ENCODE data around the gene VPS37C. TPM values are rescaled to one million over a fixed set of nuclear protein-coding genes. Genes with fewer than 3 reads are reported as not detected.

VPS37C gene
- total RNA-seq, 1 experiment from 2014 or later, result 19.0 TPM

GRCh38 chr11:61113201-61113600 is 48.0 kb downstream of the VPS37C start:
- Histone ChIP-seq H2BK120ac (ENCODE audit: low read depth, low read length, poor library complexity, severe bottlenecking) (no peak overlapping the region), H3K79me2 (ENCODE audit: insufficient read depth, low read length) (no peaks in the 10 kb centered on the region), H2AK5ac (ENCODE audit: insufficient read length, low read length) (no peak overlapping the region), H4K91ac (ENCODE audit: insufficient read length, low read depth, low read length) (no peak overlapping the region), H3K14ac (ENCODE audit: insufficient read depth, low read length) (no peak overlapping the region), H3K9ac (ENCODE audit: extremely low read depth, insufficient read length, low read length) (no peak overlapping the region), H3K4ac (ENCODE audit: low read depth, low read length) (no peak overlapping the region), H3K4me1 (ENCODE audit: insufficient read depth, low read length) (no peaks in the 10 kb centered on the region), H3T11ph (ENCODE audit: low read length) (no peak overlapping the region), H3K23ac (ENCODE audit: insufficient read length, low read depth, low read length) (no peak overlapping the region), H3K18ac (ENCODE audit: insufficient read length, low read depth, low read length) (no peak overlapping the region), H3K56ac (ENCODE audit: insufficient read length, low read depth, low read length) (no peak overlapping the region), H2BK12ac (ENCODE audit: insufficient read length, low read depth, low read length) (no peak overlapping the region), H4K20me1 (ENCODE audit: control insufficient read depth, insufficient read depth, insufficient read length) (no peaks in the 10 kb centered on the region), H4K5ac (ENCODE audit: insufficient read length, low read depth, low read length) (no peak overlapping the region), H2BK15ac (ENCODE audit: low read depth, low read length) (no peak overlapping the region), H3K4me2 (ENCODE audit: insufficient read depth, insufficient read length, low read length) (no peak overlapping the region), H3K27me3 (ENCODE audit: insufficient read depth, low read length) (no peaks in the 10 kb centered on the region), H2BK5ac (ENCODE audit: insufficient read length, low read length) (no peak overlapping the region), H3K23me2 (ENCODE audit: insufficient read length, low read depth, low read length, poor library complexity, severe bottlenecking) (no peaks in the 10 kb centered on the region), H3K27ac (ENCODE audit: insufficient read length, low read depth, low read length) (no peak overlapping the region), H3K79me1 (ENCODE audit: insufficient read depth, low read depth, low read length, poor library complexity, severe bottlenecking) (no peaks in the 10 kb centered on the region), H2BK20ac (ENCODE audit: low read depth, low read length, poor library complexity, severe bottlenecking) (no peak overlapping the region), H3K9me3 (ENCODE audit: control insufficient read depth, low read depth, low read length) (no peaks in the 10 kb centered on the region), H4K8ac (replicated peaks; ENCODE audit: insufficient read length, low read depth, low read length) (no peak overlapping the region), H2AFZ (ENCODE audit: low read length) (no peak overlapping the region)
- no peak for DNase-seq
- no peaks in the 10 kb centered on the region; a peak in 1 of 5 replicates for H3K9me3 Mint-ChIP-seq
- H3K36me3 Mint-ChIP-seq (ENCODE audit: insufficient read depth in 1 of 3, low read depth in 3 of 3), result no peaks in the 10 kb centered on the region
- no peak overlapping the region for H3K4me3 Mint-ChIP-seq
- peaks cover 3% of the 10 kb centered on the region; the same call in 1 of the 2 replicates for H3K27me3 Mint-ChIP-seq (ENCODE audit: low read depth)
- WGBS (ENCODE audit: extremely low coverage, insufficient read length, low lambda C conversion rate), result no CpG with 5 or more reads among the region's 9 CpGs
- no peaks in the 10 kb centered on the region for H3K4me1 Mint-ChIP-seq
- no peak overlapping the region for H3K27ac Mint-ChIP-seq
- TF ChIP-seq CTCF (conservative IDR thresholded peaks at IDR 0.05), result no peak
